Breast epithelium (tissue), 3 donors: Measurements from ENCODE around the gene CCDC47.

Source experiments
- CTCF ChIP-seq, 3 donors: fragments of 450-650 bp; IDR thresholded peaks; one replicate each; pipeline ENCODE4 v1.5.1; 2016 to 2017; ENCODE audit warnings: antibody characterized with exemption in 3 of 3, mild to moderate bottlenecking in 3 of 3, moderate library complexity in 3 of 3
- POLR2A ChIP-seq: fragments of 450-650 bp; IDR thresholded peaks from one replicate; pipeline ENCODE4 v1.6.1; 2016; ENCODE audit warnings: antibody characterized with exemption, mild to moderate bottlenecking, moderate library complexity
- POLR2AphosphoS5 ChIP-seq, 3 donors: sonication (generic); formaldehyde crosslinking; IDR thresholded peaks; one replicate each; pipeline ENCODE4 v1.6.1; 2017; ENCODE audit warnings: antibody characterized with exemption in 3 of 3

GRCh38 chr17:63819131-63819530 lies 45.7 kb upstream of the CCDC47 start:
- TF ChIP-seq CTCF (IDR thresholded peaks at IDR 0.05), result no peak
- no peak for TF ChIP-seq POLR2A
- no peak for TF ChIP-seq POLR2AphosphoS5 (IDR thresholded peaks at IDR 0.05)
